ENCODE data around the gene IFI44. TPM values are rescaled to one million over a fixed set of nuclear protein-coding genes. Genes with fewer than 3 reads are reported as not detected.

IFI44 gene
- 14.2 and 66.6 TPM in 2 replicates for total RNA-seq (ENCODE audit: low replicate concordance)

- peak; percentile 92 for DNase-seq (ENCODE audit: low read depth)
- TF ChIP-seq CTCF (IDR thresholded peaks at IDR 0.05; ENCODE audit: insufficient read depth, low read length) = no peak
- H3K4me3 ChIP-seq (ENCODE audit: low read depth, low read length) = peak within 1 kb of the TSS; percentile 57
Observed at GRCh38 chr1:78649628-78650027, at the start of gene IFI44. Gene IFI44, plus strand, starts transcription at chr1:78649831. Its CDS starts 365 bp downstream, at chr1:78650196.

GRCh38 chr1:78601068-78601467, 48.6 kb upstream of the IFI44 start:
- DNase-seq (ENCODE audit: low read depth) = no peak
- H3K4me3 ChIP-seq (ENCODE audit: low read depth, low read length) = no peak overlapping the region
- no peak for TF ChIP-seq CTCF (IDR thresholded peaks at IDR 0.05; ENCODE audit: insufficient read depth, low read length)

- TF ChIP-seq CTCF (IDR thresholded peaks at IDR 0.05; ENCODE audit: insufficient read depth, low read length) = no peak
- DNase-seq (ENCODE audit: low read depth) = no peak
- no peak overlapping the region for H3K4me3 ChIP-seq (ENCODE audit: low read depth, low read length)
Observed at GRCh38 chr1:78603206-78603605, 46.4 kb upstream of the IFI44 start.

GRCh38 chr1:78604643-78605042, 45.0 kb upstream of the IFI44 start:
- no peak overlapping the region for H3K4me3 ChIP-seq (ENCODE audit: low read depth, low read length)
- no peak for TF ChIP-seq CTCF (IDR thresholded peaks at IDR 0.05; ENCODE audit: insufficient read depth, low read length)
- DNase-seq (ENCODE audit: low read depth) = no peak

GRCh38 chr1:78606274-78606673, 43.4 kb upstream of the IFI44 start:
- no peak for TF ChIP-seq CTCF (IDR thresholded peaks at IDR 0.05; ENCODE audit: insufficient read depth, low read length)
- peak; percentile 19 for DNase-seq (ENCODE audit: low read depth)

GRCh38 chr1:78607334-78607927, 42.2 kb upstream of the IFI44 start:
- TF ChIP-seq CTCF (IDR thresholded peaks at IDR 0.05; ENCODE audit: insufficient read depth, low read length) = peak; percentile 54
- peak; percentile 75 for DNase-seq (ENCODE audit: low read depth)
- no peak overlapping the region for H3K4me3 ChIP-seq (ENCODE audit: low read depth, low read length)

More at GRCh38 chr1:78606274-78606673, 43.4 kb upstream of the IFI44 start:
- no peak overlapping the region for H3K4me3 ChIP-seq (ENCODE audit: low read depth, low read length)

GRCh38 chr1:78607944-78608343, 41.7 kb upstream of the IFI44 start:
- peak; percentile 15 for TF ChIP-seq CTCF (IDR thresholded peaks at IDR 0.05; ENCODE audit: insufficient read depth, low read length)
- no peak for DNase-seq (ENCODE audit: low read depth)
- no peak overlapping the region for H3K4me3 ChIP-seq (ENCODE audit: low read depth, low read length)

Data from fibroblast of the aortic adventitia (primary cell).